ENCODE results near the gene SMG1.
"Not testable (repeated sequence)": the region's sequence is repeated elsewhere in the genome, so short reads cannot be mapped to it uniquely, and the experiment has no call there.

The SMG1 gene

DNA sequence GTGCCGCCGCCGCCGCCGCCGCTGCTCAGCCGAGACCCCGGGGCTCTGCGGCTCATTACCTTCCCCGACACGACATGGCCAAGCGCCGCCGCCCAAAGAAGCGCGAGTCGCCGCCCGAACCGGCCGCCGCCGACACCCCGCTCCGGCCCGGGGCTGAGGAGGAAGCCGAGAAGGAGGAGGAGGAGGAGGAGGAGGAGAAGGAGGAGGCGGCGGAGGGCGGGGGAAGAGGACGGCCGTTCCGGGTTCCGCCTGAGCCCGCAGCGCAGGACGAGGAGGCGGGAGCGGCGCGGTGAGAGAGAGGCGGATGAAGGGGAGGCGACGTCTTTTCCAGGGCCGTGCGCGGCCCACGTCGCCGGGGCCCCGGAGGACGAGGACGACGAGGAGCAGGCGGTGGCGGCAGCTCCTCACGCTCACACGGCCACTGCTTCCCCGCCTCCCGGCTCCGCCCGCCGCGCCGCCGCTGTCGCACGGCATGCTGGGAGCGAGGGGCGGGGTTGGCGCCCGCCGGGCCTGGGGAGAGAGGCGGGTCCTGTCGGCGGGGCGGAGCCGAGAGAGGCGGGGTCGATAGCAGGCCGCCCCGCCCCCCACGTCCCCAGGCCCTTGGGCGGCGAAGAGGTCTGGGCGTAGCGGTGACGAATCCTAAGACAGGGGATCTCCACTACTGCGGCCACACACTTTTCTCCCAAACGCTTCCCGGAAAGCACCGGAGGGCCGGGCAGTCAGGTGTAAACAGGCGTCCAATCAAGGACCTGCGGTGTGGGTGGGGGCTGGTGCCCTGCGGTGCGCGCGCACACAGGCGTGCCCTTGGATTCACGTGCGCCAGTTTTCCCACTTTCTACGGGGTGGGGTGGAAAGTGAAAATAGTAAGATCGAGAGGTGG, at the start of gene SMG1:
TSS of gene SMG1 (minus strand) at position 423 of the 880 bp plus-strand sequence. CDS start at position 56, 367 bp downstream.
- in situ Hi-C loops (cut with HindIII; ENCODE audit: low sequenced_read_pairs) = not testable (repeated sequence)

DNA sequence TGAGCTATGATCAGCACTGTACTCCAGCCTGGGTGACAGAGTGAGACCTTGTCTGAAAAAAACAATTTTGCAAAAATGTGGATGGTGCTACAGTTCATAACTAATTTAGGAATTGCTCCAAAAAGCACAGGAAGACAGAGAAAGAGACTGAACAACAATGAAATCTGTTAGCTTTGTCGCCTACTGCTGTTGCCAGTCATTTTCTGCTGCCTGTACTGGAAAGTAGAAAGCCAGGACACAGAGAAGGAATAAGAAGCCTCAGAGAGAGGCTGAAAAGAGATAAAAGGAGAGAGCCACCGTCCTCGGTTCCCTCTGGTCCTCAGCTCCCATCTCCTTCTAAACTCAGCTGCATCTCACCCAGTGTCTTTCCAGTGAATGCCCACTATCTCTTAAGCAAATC, 48.9 kb upstream of the SMG1 start:
- in situ Hi-C loops (cut with HindIII; ENCODE audit: low sequenced_read_pairs) = no loop called here

DNA sequence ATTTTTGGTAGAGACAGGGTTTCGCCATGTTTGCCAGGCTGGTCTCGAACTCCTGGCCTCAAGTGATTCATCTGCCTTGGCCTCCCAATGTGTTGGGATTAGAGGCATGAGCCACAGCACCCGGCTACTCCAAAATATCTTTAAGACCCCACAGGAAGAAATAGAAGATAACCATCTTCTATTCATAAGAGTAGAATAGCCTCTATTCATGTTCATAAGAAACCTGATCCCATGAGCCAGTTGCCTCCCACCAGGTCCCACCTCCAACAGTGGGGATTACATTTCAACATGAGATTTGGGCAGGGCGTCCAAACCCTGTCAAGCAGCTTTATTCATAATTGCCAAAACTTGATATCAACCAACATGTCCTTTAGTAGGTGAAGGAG, 43.6 kb upstream of the SMG1 start:
- in situ Hi-C loops (cut with HindIII; ENCODE audit: low sequenced_read_pairs) = loop anchor here (25.0 kb wide), 2 partner anchors 158 to 567 kb away; partner anchors contain the start of gene ARL6IP1

GRCh38 chr16:18969050-18969854, 43.0 kb upstream of the SMG1 start:
- in situ Hi-C loops (cut with HindIII; ENCODE audit: low sequenced_read_pairs) = loop anchor here (25.0 kb wide), 2 partner anchors 157 to 568 kb away; partner anchors contain the start of gene ARL6IP1

- in situ Hi-C loops (cut with HindIII; ENCODE audit: low sequenced_read_pairs) = loop anchor here (25.0 kb wide), 2 partner anchors 154 to 571 kb away; partner anchors contain the start of gene ARL6IP1
Measured at GRCh38 chr16:18966791-18967190, 40.6 kb upstream of the SMG1 start.

- in situ Hi-C loops (cut with HindIII; ENCODE audit: low sequenced_read_pairs) = loop anchor here (25.0 kb wide), 2 partner anchors 153 to 572 kb away; partner anchors contain the start of gene ARL6IP1
Measured at GRCh38 chr16:18965555-18965954, 39.3 kb upstream of the SMG1 start.

DNA sequence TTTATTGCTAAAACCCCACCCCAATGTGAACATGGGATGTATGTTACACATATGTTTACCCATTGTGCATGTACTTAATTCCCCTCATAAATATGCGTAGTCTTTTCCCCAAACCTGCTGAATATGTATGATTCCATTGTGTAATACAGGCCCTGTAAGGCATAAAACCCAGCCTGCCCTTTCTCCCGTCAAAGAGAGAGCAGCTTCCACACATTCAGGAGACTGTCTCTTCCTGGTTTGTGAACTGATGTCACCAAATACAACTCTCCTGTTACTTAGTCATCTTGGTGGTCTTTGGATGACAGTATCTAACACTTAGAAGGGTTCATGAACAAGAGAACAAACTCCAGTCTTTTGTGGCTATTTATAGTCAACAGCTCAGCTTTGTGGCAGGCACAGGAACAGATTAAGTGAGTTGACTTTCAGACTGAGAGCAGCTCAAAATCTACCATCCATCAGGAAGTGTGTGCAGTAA, 32.9 kb upstream of the SMG1 start:
- in situ Hi-C loops (cut with HindIII; ENCODE audit: low sequenced_read_pairs) = loop anchor here (25.0 kb wide), 2 partner anchors 147 to 578 kb away; partner anchors contain the start of gene ARL6IP1

- in situ Hi-C loops (cut with HindIII; ENCODE audit: low sequenced_read_pairs) = loop anchor here (25.0 kb wide), 2 partner anchors 146 to 579 kb away; partner anchors contain the start of gene ARL6IP1
Measured at GRCh38 chr16:18958621-18959029, 32.4 kb upstream of the SMG1 start.

DNA sequence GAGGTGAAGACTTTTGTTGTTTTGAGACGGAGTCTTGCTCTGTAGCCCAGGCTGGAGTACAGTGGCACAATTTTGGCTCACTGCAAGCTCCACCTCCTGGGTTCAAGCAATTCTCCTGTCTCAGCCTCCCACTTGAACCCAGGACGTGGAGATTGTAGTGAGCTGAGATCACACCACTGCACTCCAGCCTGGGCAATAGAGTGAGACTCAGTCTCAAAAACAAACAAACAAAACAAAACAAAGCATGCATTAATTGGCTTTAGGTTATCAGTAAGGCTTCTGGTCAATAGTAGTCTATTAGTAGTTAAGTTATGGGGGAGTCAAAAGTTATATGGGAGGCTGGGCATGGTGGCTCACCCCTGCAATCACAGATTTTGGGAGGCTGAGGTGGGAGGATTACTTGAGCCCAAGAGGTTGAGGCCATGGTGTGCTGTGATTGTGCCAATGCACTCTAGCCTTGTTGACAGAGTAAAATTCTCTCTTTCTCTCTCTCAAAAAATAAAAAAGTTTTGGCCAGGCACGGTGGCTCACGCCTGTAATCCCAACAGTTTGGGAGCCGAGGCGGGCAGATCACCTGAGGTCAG, 30.5 kb upstream of the SMG1 start:
- in situ Hi-C loops (cut with HindIII; ENCODE audit: low sequenced_read_pairs) = loop anchor here (25.0 kb wide), 2 partner anchors 144 to 581 kb away; partner anchors contain the start of gene ARL6IP1

GRCh38 chr16:18955874-18956580, 29.8 kb upstream of the SMG1 start:
- in situ Hi-C loops (cut with HindIII; ENCODE audit: low sequenced_read_pairs) = loop anchor here (25.0 kb wide), 2 partner anchors 144 to 581 kb away; partner anchors contain the start of gene ARL6IP1

GRCh38 chr16:18953547-18953946, 27.3 kb upstream of the SMG1 start:
- in situ Hi-C loops (cut with HindIII; ENCODE audit: low sequenced_read_pairs) = loop anchor here (25.0 kb wide), 2 partner anchors 141 to 584 kb away; partner anchors contain the start of gene ARL6IP1

DNA sequence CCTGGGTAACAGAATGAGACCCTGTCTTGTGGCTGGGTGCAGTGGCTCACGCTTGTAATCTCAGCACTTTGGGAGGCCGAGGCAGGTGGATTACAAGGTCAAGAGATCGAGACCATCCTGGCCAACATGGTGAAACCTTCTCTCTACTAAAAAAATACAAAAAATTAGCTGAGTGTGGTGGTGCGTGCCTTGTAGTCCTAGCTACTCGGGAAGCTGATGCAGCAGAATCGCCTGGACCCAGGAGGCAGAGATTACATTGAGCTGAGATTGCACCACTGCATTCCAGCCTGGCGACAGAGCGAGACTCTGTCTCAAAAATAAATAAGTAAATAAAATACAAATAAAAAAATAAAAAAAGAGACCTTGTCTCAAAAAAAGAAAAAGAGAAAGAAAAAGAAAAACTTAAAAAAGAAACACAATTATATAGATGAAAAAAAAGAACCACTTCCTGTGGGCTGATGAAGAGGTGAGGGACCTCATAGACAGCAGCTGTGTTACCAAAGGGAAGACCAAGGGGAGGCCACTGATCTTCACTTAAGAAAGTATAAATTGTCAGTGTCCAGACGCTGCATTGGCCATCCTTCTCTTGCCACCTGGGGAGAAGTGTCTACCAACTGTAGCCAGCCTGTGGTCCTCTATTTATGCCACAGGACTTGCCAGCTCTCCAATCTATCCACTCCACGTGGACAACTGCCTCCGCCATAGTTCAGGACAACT, 24.4 kb upstream of the SMG1 start:
- in situ Hi-C loops (cut with HindIII; ENCODE audit: low sequenced_read_pairs) = loop anchor here (25.0 kb wide), 2 partner anchors 138 to 587 kb away; partner anchors contain the start of gene ARL6IP1

DNA sequence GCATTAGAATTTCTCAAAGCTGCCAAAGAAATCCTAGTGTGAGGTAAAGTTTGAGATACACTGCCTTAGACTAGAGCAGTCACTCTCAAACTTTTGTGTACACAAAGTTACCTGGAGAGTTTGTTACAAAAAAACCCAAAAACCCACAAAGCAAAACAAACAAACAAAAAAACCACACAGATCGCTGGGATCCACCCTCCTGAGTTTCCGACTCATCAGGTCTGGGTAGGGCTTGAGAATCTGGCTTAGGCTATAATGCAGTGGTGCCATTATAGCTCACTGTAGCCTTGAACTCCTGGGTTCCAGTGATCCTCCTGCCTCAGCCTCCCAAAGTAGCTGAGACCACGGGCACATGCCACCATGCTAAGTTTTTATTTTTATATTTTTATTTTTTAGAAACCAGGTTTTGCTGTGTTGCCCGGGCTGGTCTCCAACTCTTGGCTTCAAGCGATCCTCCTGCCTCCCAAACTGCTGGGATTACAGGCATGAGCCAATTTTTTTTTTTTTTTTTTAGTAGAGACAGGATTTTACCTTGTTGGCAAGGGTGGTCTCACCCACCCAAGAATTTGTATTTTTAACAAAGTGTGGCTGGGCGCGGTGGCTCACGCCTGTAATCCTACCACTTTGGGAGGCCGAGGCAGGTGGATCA, 22.3 kb upstream of the SMG1 start:
- in situ Hi-C loops (cut with HindIII; ENCODE audit: low sequenced_read_pairs) = no loop called here

DNA sequence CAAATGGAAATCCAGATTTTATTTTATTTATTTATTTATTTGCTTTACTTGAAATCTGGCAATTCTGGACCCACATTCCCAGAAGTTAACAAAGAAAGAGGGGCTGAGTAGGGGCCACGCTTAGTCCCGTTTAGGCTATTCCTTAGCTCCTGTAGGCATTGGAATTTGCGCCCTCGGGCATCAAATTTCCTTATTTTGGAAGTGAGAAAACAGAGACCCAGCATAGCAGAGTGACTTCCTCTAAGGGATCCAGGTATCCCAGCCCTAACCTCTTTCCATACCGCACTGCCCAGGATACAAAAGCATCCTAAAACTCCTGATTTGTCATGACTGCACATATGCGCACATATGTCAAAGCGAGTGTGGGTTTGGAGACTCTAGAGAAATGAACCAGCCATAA, 19.0 kb upstream of the SMG1 start:
- in situ Hi-C loops (cut with HindIII; ENCODE audit: low sequenced_read_pairs) = no loop called here

- in situ Hi-C loops (cut with HindIII; ENCODE audit: low sequenced_read_pairs) = no loop called here
Measured at GRCh38 chr16:18943414-18943813, 17.2 kb upstream of the SMG1 start.

DNA sequence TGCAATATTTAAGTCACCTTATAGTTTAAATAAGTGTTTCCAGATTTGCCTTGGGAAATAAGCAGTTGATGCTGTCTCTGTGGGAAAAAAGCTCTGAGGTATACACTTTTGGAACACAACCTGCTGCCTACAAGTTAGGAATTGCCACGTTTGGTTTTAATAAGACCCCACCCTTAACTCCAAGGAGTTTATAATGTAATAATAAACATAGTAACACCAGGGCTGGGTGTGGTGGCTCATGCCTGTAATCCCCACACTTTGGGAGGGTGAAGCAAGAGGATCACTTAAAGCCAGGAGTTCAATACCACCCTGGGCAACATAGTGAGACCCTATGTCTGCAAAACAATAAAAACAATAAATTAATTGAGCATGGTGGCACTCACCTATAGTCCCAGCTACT, 15.9 kb upstream of the SMG1 start:
- in situ Hi-C loops (cut with HindIII; ENCODE audit: low sequenced_read_pairs) = no loop called here

DNA sequence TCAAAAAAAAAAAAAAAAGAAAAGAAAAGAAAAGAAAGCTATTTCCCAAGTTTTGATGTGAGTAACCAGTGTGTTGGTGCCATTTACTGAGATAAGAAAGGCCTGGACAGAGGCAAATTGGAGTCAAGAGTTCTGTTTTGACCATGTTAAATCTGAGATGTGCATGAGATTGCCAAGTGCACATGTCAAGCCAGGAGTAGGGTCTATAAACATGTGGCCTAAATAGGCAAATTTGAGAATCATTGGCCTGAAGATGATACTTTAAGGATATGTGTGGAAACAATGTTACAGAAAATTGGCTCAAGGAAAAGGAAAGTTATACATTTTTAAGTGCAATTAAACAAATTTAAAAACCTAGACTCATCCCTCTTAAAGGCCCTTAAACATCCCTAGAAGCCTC, 15.3 kb upstream of the SMG1 start:
- in situ Hi-C loops (cut with HindIII; ENCODE audit: low sequenced_read_pairs) = no loop called here

GRCh38 chr16:18938986-18939385, 12.8 kb upstream of the SMG1 start:
- in situ Hi-C loops (cut with HindIII; ENCODE audit: low sequenced_read_pairs) = no loop called here

- in situ Hi-C loops (cut with HindIII; ENCODE audit: low sequenced_read_pairs) = no loop called here
Measured at GRCh38 chr16:18937390-18937789, 11.2 kb upstream of the SMG1 start.
